Activated CD4-positive, alpha-beta T cell treated with anti-CD3 and anti-CD28 coated beads, Interleukin-2, amount 10 ng/mL, durations not matched to agents 24 days and 14 days (primary cell): ENCODE data around the gene CLTCL1. TPM values are rescaled to one million over a fixed set of nuclear protein-coding genes. Genes with fewer than 3 reads are reported as not detected.
"Not testable (repeated sequence)": the region's sequence is repeated elsewhere in the genome, so short reads cannot be mapped to it uniquely, and the experiment has no call there.

Source experiments
- DNase-seq: peaks from one replicate; pipeline ENCODE4 v3.0.0; 2022
- H3K27ac Mint-ChIP-seq: one replicate; pipeline ENCODE4 v1.8.0; 2022; ENCODE audit warnings: mild to moderate bottlenecking, mixed read lengths
- H3K27me3 Mint-ChIP-seq: one replicate; pipeline ENCODE4 v1.8.0; 2022; ENCODE audit warnings: mixed read lengths
- H3K36me3 Mint-ChIP-seq: one replicate; pipeline ENCODE4 v1.8.0; 2022; ENCODE audit warnings: low read depth, mild to moderate bottlenecking, mixed read lengths
- H3K4me1 Mint-ChIP-seq: one replicate; pipeline ENCODE4 v1.8.0; 2021; ENCODE audit warnings: mixed read lengths
- H3K4me3 Mint-ChIP-seq: one replicate; pipeline ENCODE4 v1.8.0; 2022; ENCODE audit warnings: mild to moderate bottlenecking, moderate library complexity, mixed read lengths
- H3K9me3 Mint-ChIP-seq: one replicate; pipeline ENCODE4 v1.8.0; 2021; ENCODE audit warnings: mixed read lengths
- intact Hi-C: fragments of 100-400 bp; cut with micrococcal nuclease; formaldehyde crosslinking; loops from one replicate; pipeline ENCODE4 v1.15.1; 2023
- total RNA-seq: library from RNA; stranded (reverse); gene quantifications from 2 replicates; pipeline ENCODE4 v1.2.3, GENCODE V29; 2022

CLTCL1 gene
- total RNA-seq, 1 donor from 2014 or later = 1.3 TPM

GRCh38 chr22:19256362-19256761 is 35.2 kb downstream of the CLTCL1 start:
- peaks cover 10% of the 10 kb centered on the region for H3K4me1 Mint-ChIP-seq
- intact Hi-C loops, H3K27me3 Mint-ChIP-seq, DNase-seq, H3K27ac Mint-ChIP-seq, H3K36me3 Mint-ChIP-seq, H3K4me3 Mint-ChIP-seq, H3K9me3 Mint-ChIP-seq: not testable (repeated sequence)

GRCh38 chr22:19253143-19253542 is 38.4 kb downstream of the CLTCL1 start:
- no peaks in the 10 kb centered on the region for H3K27me3 Mint-ChIP-seq
- H3K9me3 Mint-ChIP-seq = no peaks in the 10 kb centered on the region
- DNase-seq = no peak
- H3K36me3 Mint-ChIP-seq = no peaks in the 10 kb centered on the region
- no peaks in the 10 kb centered on the region for H3K4me1 Mint-ChIP-seq
- H3K4me3 Mint-ChIP-seq = no peak overlapping the region
- no peak overlapping the region for H3K27ac Mint-ChIP-seq
- intact Hi-C loops = no loop called here

- H3K36me3 Mint-ChIP-seq = no peaks in the 10 kb centered on the region
- H3K9me3 Mint-ChIP-seq = no peaks in the 10 kb centered on the region
- intact Hi-C loops = no loop called here
- no peak for DNase-seq
- H3K4me1 Mint-ChIP-seq = no peaks in the 10 kb centered on the region
- no peak overlapping the region for H3K27ac Mint-ChIP-seq
- no peak overlapping the region for H3K4me3 Mint-ChIP-seq
- peaks cover 4% of the 10 kb centered on the region for H3K27me3 Mint-ChIP-seq
These were observed 46.7 kb downstream of the CLTCL1 start for GRCh38 chr22:19244600-19245352.

- no peak overlapping the region for H3K27ac Mint-ChIP-seq
- no peaks in the 10 kb centered on the region for H3K36me3 Mint-ChIP-seq
- intact Hi-C loops = no loop called here
- no peak for DNase-seq
- H3K4me1 Mint-ChIP-seq = no peaks in the 10 kb centered on the region
- H3K9me3 Mint-ChIP-seq = no peaks in the 10 kb centered on the region
- H3K27me3 Mint-ChIP-seq = peaks cover 4% of the 10 kb centered on the region
- no peak overlapping the region for H3K4me3 Mint-ChIP-seq
These were observed 48.8 kb downstream of the CLTCL1 start for GRCh38 chr22:19242699-19243098.

GRCh38 chr22:19241593-19241906 is 50.0 kb downstream of the CLTCL1 start:
- H3K27me3 Mint-ChIP-seq = peaks cover 2% of the 10 kb centered on the region
- intact Hi-C loops = no loop called here
- no peaks in the 10 kb centered on the region for H3K36me3 Mint-ChIP-seq
- H3K9me3 Mint-ChIP-seq = no peaks in the 10 kb centered on the region
- no peak overlapping the region for H3K4me3 Mint-ChIP-seq
- DNase-seq = no peak
- no peaks in the 10 kb centered on the region for H3K4me1 Mint-ChIP-seq
- no peak overlapping the region for H3K27ac Mint-ChIP-seq

GRCh38 chr22:19240813-19241592 is 50.5 kb downstream of the CLTCL1 start:
- intact Hi-C loops = no loop called here
- no peak overlapping the region for H3K4me3 Mint-ChIP-seq
- H3K27ac Mint-ChIP-seq = no peak overlapping the region
- DNase-seq = no peak
- H3K27me3 Mint-ChIP-seq = peaks cover 2% of the 10 kb centered on the region
- no peaks in the 10 kb centered on the region for H3K9me3 Mint-ChIP-seq
- no peaks in the 10 kb centered on the region for H3K4me1 Mint-ChIP-seq
- no peaks in the 10 kb centered on the region for H3K36me3 Mint-ChIP-seq

- Mint-ChIP-seq H3K9me3 (no peaks in the 10 kb centered on the region), H3K27ac (no peak overlapping the region), H3K27me3 (peaks cover 5% of the 10 kb centered on the region), H3K4me3 (no peak overlapping the region), H3K4me1 (no peaks in the 10 kb centered on the region), H3K36me3 (no peaks in the 10 kb centered on the region)
- DNase-seq = no peak
- intact Hi-C loops = no loop called here
These were observed 52.1 kb downstream of the CLTCL1 start for GRCh38 chr22:19239464-19239863.

- no peak overlapping the region for H3K27ac Mint-ChIP-seq
- peaks cover 7% of the 10 kb centered on the region for H3K27me3 Mint-ChIP-seq
- intact Hi-C loops = no loop called here
- no peak overlapping the region for H3K4me3 Mint-ChIP-seq
- no peaks in the 10 kb centered on the region for H3K36me3 Mint-ChIP-seq
- no peak for DNase-seq
- no peaks in the 10 kb centered on the region for H3K4me1 Mint-ChIP-seq
- H3K9me3 Mint-ChIP-seq = no peaks in the 10 kb centered on the region
These were observed 52.6 kb downstream of the CLTCL1 start for GRCh38 chr22:19238900-19239299.

GRCh38 chr22:19235874-19236273 is 55.6 kb downstream of the CLTCL1 start:
- Mint-ChIP-seq H3K27ac (no peak overlapping the region), H3K27me3 (peaks cover 14% of the 10 kb centered on the region), H3K36me3 (no peaks in the 10 kb centered on the region), H3K9me3 (no peaks in the 10 kb centered on the region), H3K4me1 (no peaks in the 10 kb centered on the region), H3K4me3 (no peak overlapping the region)
- DNase-seq = no peak
- intact Hi-C loops = no loop called here

- H3K27me3 Mint-ChIP-seq = peaks cover 14% of the 10 kb centered on the region
- H3K27ac Mint-ChIP-seq = no peak overlapping the region
- no peak overlapping the region for H3K4me3 Mint-ChIP-seq
- no peaks in the 10 kb centered on the region for H3K36me3 Mint-ChIP-seq
- no peaks in the 10 kb centered on the region for H3K4me1 Mint-ChIP-seq
- H3K9me3 Mint-ChIP-seq = no peaks in the 10 kb centered on the region
- no peak for DNase-seq
- intact Hi-C loops = no loop called here
These were observed 57.2 kb downstream of the CLTCL1 start for GRCh38 chr22:19234126-19234896.

GRCh38 chr22:19233189-19233661 is 58.3 kb downstream of the CLTCL1 start:
- H3K4me3 Mint-ChIP-seq = no peak overlapping the region
- no peak for DNase-seq
- H3K27ac Mint-ChIP-seq = no peak overlapping the region
- H3K27me3 Mint-ChIP-seq = peaks cover 14% of the 10 kb centered on the region
- H3K9me3 Mint-ChIP-seq = no peaks in the 10 kb centered on the region
- no peaks in the 10 kb centered on the region for H3K4me1 Mint-ChIP-seq
- intact Hi-C loops = no loop called here
- H3K36me3 Mint-ChIP-seq = no peaks in the 10 kb centered on the region

GRCh38 chr22:19232623-19233022 is 58.9 kb downstream of the CLTCL1 start:
- no peak for DNase-seq
- H3K4me1 Mint-ChIP-seq = no peaks in the 10 kb centered on the region
- intact Hi-C loops = no loop called here
- H3K4me3 Mint-ChIP-seq = no peak overlapping the region
- H3K9me3 Mint-ChIP-seq = no peaks in the 10 kb centered on the region
- H3K27me3 Mint-ChIP-seq = peaks cover 14% of the 10 kb centered on the region
- no peaks in the 10 kb centered on the region for H3K36me3 Mint-ChIP-seq
- H3K27ac Mint-ChIP-seq = no peak overlapping the region

GRCh38 chr22:19231986-19232385 is 59.5 kb downstream of the CLTCL1 start:
- no peak for DNase-seq
- Mint-ChIP-seq H3K36me3 (no peaks in the 10 kb centered on the region), H3K9me3 (no peaks in the 10 kb centered on the region), H3K27me3 (peaks cover 14% of the 10 kb centered on the region), H3K4me1 (no peaks in the 10 kb centered on the region), H3K4me3 (no peak overlapping the region), H3K27ac (no peak overlapping the region)
- intact Hi-C loops = no loop called here

- no peak for DNase-seq
- intact Hi-C loops = no loop called here
- peaks cover 9% of the 10 kb centered on the region for H3K27me3 Mint-ChIP-seq
- no peaks in the 10 kb centered on the region for H3K9me3 Mint-ChIP-seq
- no peak overlapping the region for H3K4me3 Mint-ChIP-seq
- H3K36me3 Mint-ChIP-seq = no peaks in the 10 kb centered on the region
- H3K4me1 Mint-ChIP-seq = no peaks in the 10 kb centered on the region
- no peak overlapping the region for H3K27ac Mint-ChIP-seq
These were observed 61.9 kb downstream of the CLTCL1 start for GRCh38 chr22:19229600-19229999.
